GM19324 (cell line): ENCODE measurements around the gene SPACA4.
"Not testable (repeated sequence)": the region's sequence is repeated elsewhere in the genome, so short reads cannot be mapped to it uniquely, and the experiment has no call there.

Experiments used
- ATAC-seq: cut with Tn5 transposase; IDR thresholded peaks from one replicate; pipeline ENCODE4 v1.9.1; 2021; ENCODE audit warnings: mild to moderate bottlenecking, moderate library complexity; ENCODE audit not compliant: unreplicated experiment, low FRiP score

The SPACA4 gene, protein sequence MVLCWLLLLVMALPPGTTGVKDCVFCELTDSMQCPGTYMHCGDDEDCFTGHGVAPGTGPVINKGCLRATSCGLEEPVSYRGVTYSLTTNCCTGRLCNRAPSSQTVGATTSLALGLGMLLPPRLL

DNA sequence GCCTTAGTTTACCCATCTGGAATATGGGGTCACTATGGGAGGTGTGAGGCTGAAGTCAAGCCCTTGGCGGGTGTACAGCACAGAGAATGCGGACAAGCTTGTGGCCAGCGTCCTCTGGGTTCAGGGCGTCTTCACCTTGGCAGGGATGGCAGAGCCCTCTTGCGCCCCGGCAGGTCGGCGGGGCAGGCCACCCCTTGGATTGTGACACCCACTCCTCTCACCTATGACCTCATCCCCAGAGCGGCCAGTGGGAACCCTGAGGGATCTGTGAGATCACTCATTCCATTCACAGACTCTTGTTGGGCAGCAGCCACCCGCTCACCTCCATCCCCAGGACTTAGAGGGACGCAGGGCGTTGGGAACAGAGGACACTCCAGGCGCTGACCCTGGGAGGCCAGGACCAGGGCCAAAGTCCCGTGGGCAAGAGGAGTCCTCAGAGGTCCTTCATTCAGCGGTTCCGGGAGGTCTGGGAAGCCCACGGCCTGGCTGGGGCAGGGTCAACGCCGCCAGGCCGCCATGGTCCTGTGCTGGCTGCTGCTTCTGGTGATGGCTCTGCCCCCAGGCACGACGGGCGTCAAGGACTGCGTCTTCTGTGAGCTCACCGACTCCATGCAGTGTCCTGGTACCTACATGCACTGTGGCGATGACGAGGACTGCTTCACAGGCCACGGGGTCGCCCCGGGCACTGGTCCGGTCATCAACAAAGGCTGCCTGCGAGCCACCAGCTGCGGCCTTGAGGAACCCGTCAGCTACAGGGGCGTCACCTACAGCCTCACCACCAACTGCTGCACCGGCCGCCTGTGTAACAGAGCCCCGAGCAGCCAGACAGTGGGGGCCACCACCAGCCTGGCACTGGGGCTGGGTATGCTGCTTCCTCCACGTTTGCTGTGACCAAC lies at the start of gene SPACA4:
Gene SPACA4 (plus strand): TSS at position 280 of the 896 bp plus-strand sequence. CDS start 237 bp downstream, at position 517.
- ATAC-seq, result no peak

- no peak for ATAC-seq
These were observed 49.7 kb upstream of the SPACA4 start for GRCh38 chr19:48556825-48557224.

- ATAC-seq, result no peak
These were observed 48.4 kb upstream of the SPACA4 start for GRCh38 chr19:48558018-48558684.

DNA sequence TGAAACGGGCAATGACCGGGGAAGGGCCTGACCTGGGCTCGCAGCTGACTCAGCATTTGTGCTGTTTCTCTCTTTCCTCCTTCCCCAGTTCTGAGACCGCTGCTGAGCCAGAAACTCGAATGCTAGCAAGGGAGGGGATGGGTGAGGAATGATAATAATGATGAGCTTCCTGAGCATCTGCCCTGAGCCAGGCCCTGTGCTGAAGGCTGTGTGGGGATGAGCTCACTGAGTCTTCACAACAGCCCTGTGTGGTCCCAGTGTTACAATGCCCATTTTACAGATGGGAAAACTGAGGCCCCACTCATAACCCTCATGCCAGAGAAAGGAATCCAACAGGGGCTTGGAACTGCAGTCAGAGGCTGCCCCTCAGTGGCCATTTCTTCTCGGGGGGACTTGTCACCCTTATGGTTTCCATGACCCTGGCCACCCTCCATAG lies 46.4 kb upstream of the SPACA4 start:
- no peak for ATAC-seq

- no peak for ATAC-seq
These were observed 45.1 kb upstream of the SPACA4 start for GRCh38 chr19:48561412-48561811.

GRCh38 chr19:48565090-48565489 lies 41.5 kb upstream of the SPACA4 start:
- ATAC-seq, result no peak

DNA sequence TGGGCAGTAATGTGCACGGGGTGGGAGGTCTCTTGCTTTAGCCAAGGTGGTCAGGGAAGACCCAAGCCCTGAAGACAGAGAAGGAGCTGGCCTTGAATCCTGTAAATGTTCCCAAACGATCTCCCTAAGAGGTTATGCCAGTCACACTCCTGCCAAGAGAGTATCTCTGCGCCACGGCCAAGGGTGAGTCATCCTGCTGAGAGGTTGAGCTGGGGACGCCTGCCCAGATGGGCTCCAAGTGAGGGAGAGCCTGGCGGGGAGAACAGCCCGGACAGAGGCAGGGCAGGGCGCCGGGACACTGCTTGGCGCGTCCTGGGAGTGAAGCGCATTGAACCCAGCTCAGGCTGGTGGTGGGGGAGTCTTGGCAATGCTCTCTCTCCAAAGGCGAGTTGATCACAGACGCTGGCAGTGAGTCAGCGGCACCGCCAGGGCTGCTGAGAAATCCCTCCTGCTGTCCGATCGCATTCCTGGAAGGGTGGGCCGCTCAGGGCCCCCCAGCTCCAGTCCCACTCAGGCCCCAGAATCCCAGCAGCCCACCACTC lies 38.1 kb upstream of the SPACA4 start:
- ATAC-seq, result no peak

GRCh38 chr19:48569814-48570213 lies 36.7 kb upstream of the SPACA4 start:
- no peak for ATAC-seq

DNA sequence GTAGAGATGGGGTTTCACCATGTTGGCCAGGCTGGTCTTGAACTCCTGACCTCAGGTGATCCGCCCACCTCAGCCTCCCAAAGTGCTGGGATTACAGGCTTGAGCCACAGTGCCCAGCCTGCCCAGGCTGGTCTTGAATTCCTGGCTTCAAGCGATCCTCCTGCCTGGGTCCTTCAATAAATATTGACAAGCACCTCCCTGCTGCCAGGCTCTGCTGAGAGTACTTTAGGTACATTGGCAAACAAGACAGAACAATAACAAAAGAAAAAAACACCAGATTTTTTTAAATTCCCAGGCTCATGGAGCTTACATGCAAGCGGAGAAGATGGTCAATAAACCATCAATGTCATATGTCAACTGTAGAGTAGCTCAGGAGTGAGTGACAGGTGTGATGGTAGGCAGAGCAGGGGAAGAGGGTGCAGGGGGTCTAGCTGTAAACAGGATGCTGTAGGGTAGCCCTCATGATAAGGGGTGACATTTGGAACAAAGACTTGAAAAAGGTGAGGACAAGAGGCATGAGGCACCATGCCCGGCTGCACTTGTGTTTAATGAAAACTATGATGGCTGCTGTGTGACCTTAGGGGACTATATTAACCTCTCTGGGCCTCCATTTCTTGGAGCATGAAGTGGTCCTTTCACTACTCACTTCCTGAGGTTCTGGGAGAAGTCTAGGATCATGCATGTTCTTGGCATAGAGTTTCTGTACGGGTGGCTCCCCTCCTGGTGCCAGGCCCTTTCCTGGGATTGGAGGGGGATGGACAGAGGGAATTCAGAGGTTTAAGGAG lies 35.0 kb upstream of the SPACA4 start:
- ATAC-seq, result no peak

DNA sequence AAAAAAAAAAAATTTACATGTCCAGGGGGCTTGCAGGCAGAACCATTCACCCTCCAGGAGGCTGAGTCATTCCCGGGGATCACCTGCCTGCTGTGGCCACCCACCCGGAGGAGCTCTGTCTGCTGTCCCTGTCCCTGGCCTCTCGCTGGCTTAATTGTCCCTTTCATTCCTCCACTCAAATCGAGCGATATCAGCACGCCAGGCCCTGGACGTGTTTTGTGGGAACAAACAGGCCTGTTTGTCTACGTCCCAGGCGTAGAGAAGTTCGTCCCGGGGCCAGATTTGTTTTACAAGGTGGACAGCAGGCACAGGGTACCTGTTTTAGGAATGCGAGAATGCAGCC lies 33.4 kb upstream of the SPACA4 start:
- ATAC-seq, result no peak

DNA sequence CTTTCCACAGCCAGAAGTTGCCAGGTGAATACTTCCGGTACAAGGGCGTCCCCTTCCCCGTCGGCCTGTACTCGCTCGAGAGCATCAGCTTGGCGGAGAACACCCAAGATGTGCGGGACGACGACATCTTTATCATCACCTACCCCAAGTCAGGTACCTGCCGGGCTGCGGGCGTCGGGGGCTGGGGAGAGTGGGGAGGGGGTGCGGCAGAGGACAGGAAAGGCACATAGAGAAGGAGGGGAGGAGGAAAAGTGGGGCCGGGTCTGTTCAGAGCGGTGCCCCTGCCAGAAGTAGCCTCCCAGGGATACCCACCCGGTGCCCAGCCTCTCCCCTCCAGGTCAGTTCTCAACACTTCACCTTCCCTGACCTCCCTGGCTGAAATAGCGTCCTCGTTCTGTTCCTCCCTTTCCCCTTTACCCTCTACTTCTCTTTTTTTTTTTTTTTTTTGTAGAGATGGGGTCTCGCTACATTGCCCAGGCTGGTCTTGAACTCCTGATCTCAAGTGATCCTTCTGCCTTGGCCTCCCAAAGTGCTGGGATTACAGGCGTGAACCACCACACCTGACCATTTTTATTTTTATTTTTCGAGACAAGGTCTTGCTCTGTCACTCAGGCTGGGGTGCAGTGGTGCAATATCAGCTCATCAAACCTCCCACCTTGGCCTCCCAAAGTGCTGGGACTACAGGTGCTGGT lies 30.5 kb upstream of the SPACA4 start:
- no peak for ATAC-seq

- not testable (repeated sequence) for ATAC-seq
These were observed 28.6 kb upstream of the SPACA4 start for GRCh38 chr19:48577908-48578307.

- no peak for ATAC-seq
These were observed 27.7 kb upstream of the SPACA4 start for GRCh38 chr19:48578891-48579290.

DNA sequence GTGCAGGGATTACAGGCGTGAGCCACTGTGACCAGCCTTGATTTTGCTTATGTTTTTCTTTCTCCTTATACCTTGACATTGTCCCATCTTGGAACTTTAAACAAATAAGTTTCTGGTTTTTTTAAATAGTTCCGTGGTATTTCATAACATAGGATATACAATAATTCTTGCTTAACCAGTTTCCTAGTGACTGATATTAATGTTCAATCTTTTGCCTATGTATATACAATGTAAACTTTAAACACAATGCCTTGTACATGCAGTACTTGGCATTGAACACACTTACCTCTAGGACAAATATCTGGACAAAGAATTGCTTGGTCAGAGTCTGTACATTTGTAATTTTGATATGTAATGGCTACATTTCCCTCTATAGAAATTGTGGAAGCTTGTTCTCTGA lies 24.4 kb upstream of the SPACA4 start:
- no peak for ATAC-seq

DNA sequence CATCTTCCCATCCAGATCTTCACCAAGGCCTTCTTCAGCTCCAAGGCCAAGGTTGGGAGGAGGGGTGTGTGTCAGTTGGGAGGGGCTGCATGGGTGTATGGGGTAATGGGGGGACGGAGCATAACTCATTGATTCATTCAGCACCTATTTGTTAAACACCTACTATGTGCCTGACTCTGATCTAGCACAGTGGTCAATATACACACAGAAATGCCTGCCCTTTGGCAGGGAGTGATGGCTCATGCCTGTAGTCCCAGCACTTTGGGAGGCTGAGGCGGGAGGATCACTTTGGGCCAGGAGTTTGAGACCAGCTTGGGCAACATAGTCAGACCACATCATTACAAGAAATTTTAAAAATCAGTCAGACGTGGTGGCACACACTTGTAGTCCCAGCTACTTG lies 19.2 kb upstream of the SPACA4 start:
- no peak for ATAC-seq

DNA sequence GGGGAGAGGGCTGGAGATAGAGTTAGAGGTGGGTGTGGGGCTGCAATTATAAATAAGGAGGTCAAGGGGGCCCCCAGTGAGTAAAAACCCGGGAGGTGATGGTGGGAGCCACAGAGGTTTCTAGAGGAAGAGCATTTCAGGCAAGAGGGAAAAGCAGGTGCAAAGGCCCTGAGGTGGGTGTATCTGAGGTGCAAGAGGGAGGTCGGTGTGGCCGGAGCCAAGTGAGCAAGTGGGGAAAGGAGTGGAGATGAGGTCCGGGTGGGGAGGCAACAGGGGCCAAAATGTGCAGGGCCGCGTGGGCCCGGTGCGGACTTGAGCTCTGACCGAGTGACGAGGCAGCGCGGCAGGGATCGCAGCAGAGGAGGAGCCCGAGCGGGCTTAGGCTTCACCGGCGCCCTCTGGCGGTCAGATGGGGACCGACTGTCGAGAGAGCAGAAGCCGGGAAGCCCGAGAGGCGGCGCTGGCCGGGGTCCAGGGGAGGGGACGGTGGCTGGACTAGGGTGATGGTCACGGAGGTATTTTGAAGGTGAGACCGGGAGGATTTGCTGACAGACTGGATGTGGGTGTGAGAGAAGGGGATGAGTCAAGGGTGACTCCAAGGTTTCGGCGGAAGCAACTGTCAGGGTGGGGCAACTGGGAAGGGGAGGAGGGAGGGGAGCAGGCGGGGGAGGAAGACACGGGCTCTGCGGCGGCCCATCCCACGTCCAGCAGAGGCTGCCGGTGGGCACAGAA lies 17.7 kb upstream of the SPACA4 start:
- no peak for ATAC-seq

- no peak for ATAC-seq
These were observed 15.5 kb upstream of the SPACA4 start for GRCh38 chr19:48591021-48591420.

DNA sequence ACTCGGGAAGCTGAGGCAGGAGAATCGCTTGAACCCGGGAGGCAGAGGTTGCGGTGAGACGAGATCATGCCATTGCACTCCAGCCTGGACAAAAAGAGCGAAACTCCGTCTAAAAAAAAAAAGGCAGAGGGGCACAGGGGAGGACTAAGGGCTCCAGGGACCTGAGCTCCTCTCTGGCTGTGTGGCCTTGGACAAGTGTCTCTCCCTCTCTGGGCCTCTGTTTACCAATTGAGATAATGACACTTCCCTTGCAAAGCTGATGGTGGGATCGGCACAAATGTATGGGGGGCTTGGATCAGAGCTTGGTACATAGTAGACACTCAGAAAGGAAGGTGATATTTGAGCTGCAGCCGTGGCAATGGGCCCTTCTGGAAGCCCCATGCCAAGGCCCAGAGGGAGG lies 11.4 kb upstream of the SPACA4 start:
- ATAC-seq, result no peak

DNA sequence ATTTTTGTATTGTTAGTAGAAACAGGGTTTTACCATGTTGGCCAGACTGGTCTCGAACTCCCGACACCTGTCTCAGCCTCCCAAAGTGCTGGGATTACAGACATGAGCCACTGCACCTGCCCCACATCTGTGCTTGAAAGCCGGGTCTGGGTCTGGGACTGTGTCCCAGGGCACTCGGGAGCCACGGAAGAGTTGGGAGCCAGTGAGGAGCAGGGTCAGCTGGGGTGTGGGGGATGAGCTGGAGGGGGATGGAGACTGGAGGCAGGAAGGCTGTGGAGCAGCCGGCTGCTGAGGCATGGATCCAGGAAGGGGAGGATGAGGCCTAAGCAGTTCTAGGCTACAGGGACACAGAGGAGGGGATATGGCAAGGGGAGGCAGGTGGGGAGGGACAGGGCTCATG lies 10.7 kb upstream of the SPACA4 start:
- ATAC-seq, result no peak
